Esophagus muscularis mucosa (tissue), 3 donors: ENCODE results near the gene RNF7.
"Not testable (repeated sequence)": the region's sequence is repeated elsewhere in the genome, so short reads cannot be mapped to it uniquely, and the experiment has no call there.

Source experiments
- POLR2A ChIP-seq: fragments of 450-650 bp; IDR thresholded peaks from one replicate; pipeline ENCODE4 v1.6.1; 2017; ENCODE audit warnings: antibody characterized with exemption, moderate library complexity, mild to moderate bottlenecking, low read depth
- TF ChIP-seq, protein P1 (sequence below), 3 experiments: fragments of 200-600 bp in 2 of 3; fragments of 450-650 bp in 1 of 3; sonication (generic) in 2 of 3; IDR thresholded peaks; one replicate each; pipeline ENCODE4 v1.5.1; 2017 to 2019; ENCODE audit warnings: antibody characterized with exemption in 3 of 3, mild to moderate bottlenecking in 2 of 3, moderate library complexity in 1 of 3

DNA sequence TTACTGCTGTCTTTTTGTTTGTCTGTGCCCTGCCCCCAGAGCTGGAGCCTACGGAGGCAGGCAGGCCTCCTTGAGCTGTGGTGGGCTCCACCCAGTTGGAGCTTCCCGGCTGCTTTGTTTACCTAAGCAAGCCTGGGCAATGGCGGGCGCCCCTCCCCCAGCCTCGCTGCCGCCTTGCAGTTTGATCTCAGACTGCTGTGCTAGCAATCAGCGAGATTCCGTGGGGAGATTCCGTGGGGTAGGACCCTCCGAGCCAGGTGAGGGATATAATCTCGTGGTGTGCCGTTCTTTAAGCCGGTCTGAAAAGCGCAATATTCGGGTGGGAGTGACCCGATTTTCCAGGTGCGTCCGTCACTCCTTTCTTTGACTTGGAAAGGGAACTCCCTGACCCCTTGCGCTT, 24.5 kb downstream of the RNF7 start:
- TF ChIP-seq, protein P1, sequence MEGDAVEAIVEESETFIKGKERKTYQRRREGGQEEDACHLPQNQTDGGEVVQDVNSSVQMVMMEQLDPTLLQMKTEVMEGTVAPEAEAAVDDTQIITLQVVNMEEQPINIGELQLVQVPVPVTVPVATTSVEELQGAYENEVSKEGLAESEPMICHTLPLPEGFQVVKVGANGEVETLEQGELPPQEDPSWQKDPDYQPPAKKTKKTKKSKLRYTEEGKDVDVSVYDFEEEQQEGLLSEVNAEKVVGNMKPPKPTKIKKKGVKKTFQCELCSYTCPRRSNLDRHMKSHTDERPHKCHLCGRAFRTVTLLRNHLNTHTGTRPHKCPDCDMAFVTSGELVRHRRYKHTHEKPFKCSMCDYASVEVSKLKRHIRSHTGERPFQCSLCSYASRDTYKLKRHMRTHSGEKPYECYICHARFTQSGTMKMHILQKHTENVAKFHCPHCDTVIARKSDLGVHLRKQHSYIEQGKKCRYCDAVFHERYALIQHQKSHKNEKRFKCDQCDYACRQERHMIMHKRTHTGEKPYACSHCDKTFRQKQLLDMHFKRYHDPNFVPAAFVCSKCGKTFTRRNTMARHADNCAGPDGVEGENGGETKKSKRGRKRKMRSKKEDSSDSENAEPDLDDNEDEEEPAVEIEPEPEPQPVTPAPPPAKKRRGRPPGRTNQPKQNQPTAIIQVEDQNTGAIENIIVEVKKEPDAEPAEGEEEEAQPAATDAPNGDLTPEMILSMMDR (IDR thresholded peaks at IDR 0.05): not testable (repeated sequence)
- TF ChIP-seq POLR2A: not testable (repeated sequence)
